Ammon's horn (tissue), 1 donor: ENCODE results near the gene TRAF7.
A peak's percentile ranks its signal among the peaks of the same experiment; 100 is the strongest.
"Not testable (repeated sequence)": the region's sequence is repeated elsewhere in the genome, so short reads cannot be mapped to it uniquely, and the experiment has no call there.

Experiments
- DNase-seq: peaks from one replicate; pipeline ENCODE4 v3.0.0-alpha.2; 2016; ENCODE audit warnings: low spot score

The TRAF7 gene

DNA sequence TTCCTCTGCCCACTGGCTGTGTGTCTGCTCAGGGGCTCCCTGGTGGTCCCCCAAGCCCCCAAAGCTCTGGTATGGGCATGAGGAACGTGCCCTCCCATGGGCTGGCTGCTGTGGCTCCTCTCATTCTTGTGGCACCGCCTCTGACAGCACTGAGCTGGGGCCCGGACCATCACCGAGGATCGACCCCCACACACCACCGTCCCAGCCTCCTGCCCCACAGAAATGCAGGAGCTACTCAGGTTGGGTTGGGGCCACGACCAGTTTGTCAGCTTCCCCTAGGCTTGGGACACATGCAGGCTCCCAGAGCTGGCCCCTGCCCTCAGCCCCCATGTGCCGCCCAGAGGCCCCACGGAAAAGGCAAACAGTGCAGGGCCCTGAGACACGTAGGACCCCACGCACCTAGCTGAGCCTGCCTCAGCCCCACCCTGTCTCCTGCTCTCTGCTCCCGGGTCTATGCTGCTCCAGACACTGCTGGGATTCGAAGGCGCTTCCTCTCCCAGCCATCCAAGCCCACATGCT, 44.1 kb downstream of the TRAF7 start:
- no peak for DNase-seq

DNA sequence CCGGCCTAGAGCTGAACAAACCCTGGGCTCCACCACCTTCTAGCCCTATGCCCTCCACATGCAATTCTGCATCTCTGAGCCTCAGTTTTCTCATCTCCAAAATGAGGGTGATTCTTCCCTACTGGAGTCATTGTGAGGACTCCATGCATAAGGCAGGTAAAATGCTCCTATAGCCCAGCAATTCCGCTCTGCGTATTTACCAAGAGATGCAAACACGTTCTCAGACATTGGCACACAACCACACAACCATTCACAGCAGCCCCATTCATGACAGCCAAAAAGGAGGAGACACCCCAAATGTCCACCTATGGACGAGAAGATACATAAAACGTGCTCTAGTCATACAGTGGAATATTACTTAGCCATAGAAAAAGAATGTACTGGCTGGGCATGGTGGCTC, 44.7 kb downstream of the TRAF7 start:
- DNase-seq = no peak

DNA sequence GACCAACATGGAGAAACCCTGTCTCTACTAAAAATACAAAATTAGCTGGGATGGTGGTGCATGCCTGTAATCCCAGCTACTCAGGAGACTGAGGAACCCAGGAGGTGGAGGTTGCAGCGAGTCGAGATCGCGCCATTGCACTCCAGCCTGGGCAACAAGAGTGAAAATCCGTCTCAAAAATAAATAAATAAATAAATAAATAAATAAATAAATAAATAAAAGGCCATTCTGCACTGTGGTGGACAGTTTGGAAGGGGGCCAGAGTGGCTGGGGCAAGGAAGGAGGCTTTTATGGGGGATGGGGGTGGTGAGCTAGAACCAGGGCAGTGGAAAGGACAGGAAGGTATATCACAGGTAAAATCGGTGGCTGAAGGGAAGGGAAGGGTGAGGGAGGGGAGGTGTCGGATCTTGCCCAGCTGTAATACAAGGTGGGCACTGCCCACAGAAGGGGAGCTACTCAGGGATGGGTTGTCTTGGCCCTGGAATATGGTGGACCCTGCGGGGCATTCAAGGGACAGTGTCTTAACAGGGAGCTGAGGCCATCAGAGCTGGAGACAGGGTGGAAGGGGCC, 47.6 kb downstream of the TRAF7 start:
- not testable (repeated sequence) for DNase-seq

DNA sequence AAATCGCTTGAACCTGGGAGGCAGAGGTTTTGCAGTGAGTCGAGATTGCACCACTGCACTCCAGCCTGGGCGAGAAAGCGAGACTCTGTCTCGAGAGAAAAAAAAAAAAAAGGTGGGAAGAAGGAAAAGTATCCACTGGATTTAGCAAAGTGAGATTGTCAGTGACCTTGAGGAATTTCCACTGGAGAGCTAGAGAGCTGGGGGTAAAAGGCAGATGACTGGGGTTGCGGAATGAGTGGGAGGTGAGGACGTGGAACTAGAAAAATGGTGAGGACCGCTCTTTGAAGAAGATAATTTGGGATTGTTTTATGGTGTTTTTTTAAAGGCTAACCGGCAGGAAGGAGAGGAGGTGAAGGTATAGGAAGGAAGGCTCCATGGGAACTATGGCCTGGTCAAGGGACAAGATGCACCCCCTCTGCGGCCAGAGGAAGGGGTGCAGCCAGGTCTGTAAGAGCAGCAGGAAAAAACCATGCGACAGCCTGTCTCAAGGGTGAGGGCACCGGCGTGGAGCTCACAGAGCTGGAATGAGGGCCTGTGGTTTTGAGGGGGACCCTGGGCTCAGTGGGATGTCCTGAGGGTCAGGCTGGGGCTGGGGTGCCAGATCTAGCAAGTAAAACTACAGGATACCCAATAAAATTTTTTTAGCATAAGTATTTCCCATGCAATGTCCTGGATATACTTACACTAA, 49.0 kb downstream of the TRAF7 start:
- DNase-seq = no peak

DNA sequence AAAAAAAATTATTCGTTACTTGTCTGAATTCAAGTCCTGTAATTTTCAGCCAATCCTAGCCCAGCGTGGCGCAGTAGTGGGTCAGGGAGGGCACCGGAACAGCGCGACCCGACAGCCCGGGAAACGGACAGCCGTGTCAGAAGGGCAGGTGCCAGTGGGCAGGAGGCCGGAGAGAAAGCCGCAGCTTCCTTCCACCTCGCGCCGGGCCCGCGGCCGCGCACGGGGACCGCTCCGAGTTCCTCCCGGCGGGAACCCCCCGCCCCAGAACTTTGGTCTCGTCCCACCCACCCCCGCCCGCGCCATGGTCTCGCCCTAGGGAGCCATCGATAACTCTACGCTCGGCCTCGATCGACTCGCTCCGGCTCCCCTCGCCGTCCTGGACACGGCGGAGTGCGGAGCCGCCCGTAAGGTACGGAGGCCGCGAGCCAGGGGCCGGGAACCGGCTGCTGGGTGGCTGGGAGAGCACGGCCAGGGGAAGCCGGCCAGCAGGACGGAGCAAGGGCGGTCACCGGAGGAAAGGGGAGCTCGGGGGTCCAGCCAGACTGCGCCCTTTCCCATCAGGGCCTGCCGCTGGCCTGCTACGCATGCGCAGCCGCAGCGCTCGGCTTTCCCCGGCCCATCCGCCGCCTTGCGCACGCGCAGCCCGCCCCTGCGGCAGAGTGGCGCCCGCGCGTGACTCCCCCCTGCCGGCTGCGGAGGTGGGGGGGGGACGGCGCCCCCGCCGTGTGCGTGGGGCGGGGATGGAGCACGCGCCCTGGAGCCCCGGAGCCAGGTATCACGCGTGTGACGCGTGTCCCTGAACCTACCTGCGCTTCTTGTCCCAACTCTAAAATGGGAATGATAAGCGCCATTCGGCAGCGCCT, 49.8 kb downstream of the TRAF7 start, which contains the start of gene MLST8:
Gene MLST8 (plus strand): TSS at position 351 of the 863 bp plus-strand sequence. CDS start 632 bp downstream, outside the sequence.
- peak; percentile 86 for DNase-seq

DNA sequence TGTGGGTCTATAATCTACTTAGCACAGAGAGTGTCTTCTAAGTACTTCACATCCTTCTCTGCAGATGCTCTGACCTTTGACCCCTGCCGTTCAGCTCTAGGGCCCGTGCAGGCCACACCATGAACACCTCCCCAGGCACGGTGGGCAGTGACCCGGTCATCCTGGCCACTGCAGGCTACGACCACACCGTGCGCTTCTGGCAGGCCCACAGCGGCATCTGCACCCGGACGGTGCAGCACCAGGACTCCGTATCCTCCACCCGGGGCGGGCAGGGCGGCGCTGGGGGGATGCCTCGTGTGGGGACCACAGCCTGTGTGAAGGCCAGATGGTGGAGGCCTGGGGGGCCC, 50.4 kb downstream of the TRAF7 start:
- DNase-seq = no peak

DNA sequence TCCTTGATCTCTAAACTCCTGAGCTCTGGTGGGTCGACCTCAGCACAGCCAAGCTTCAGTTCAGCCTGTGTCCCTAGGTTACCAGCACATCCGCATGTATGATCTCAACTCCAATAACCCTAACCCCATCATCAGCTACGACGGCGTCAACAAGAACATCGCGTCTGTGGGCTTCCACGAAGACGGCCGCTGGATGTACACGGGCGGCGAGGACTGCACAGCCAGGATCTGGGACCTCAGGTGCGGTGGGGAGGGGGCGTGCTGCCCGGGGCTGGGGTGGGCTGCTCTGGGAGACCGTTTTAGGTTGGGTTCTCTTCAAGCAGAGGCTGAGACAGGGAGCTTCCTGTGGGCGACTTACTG, 50.8 kb downstream of the TRAF7 start:
- no peak for DNase-seq

DNA sequence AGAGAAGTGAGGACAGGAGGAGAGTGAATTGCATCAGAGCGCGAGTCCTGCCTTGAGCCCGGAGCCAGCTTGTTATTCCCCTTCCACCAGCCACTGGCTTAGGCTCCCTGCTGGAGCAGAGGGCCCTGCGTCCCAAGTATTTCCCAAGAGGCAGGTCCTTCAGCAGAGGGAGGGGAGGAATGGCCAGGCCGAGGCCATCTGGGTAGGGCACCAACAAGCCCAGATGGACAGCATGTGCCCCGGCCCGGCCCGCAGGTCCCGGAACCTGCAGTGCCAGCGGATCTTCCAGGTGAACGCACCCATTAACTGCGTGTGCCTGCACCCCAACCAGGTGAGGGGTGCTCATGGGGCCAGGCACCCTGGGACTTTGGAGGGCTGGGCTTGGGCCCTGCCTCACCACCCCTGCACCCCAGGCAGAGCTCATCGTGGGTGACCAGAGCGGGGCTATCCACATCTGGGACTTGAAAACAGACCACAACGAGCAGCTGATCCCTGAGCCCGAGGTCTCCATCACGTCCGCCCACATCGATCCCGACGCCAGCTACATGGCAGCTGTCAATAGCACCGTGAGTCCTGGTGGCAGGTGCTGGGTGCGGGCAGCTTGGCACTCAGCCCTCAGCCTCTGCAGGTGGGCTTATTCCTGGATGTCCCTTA, 51.3 kb downstream of the TRAF7 start:
- DNase-seq = no peak

DNA sequence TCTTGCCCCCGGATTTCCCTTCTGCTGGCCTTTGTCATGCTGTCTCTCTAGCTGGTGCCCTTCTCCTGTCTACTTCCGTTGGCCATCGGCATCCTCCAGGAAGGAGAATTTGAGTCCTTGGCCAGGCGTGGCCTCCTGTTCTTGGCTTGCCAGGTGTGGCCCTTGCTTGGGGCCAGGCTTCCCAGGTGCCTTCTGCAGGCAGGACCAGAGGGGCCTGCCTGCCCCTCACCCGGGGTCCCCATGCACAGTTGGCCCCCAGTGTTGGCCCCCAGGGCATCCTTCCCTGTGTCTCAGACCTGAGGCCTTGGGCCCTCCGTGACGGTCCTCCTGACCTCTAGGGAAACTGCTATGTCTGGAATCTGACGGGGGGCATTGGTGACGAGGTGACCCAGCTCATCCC, 52.3 kb downstream of the TRAF7 start:
- no peak for DNase-seq

DNA sequence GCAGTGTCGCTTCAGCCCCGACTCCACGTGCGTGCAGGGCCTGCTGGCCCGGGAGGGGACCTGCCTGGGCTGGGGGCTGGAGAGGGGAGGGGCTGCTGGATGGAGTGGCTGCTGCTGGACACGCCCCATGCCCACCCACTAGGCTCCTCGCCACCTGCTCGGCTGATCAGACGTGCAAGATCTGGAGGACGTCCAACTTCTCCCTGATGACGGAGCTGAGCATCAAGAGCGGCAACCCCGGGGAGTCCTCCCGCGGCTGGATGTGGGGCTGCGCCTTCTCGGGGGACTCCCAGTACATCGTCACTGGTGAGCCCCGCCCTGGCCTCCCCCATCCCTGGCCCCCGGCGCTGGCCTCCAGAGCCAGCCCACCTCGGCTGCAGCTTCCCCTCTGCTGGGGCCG, 52.7 kb downstream of the TRAF7 start:
- no peak for DNase-seq

DNA sequence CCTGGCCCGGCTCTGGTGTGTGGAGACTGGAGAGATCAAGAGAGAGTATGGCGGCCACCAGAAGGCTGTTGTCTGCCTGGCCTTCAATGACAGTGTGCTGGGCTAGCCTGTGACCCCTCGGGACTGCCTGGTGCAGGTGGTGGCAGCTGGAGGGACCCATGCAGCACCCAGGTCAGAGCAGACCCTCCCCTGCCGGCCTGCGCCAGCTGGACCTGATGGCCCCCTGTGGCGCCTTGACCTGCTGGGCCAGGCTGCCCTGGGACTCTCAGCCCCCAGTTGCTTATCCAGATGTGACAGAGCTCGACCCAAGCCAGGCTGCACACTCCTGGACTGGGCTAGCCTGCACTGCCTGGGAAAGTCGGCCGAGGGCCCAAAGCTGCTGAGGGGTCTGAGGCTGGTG, 53.2 kb downstream of the TRAF7 start:
- DNase-seq = no peak

DNA sequence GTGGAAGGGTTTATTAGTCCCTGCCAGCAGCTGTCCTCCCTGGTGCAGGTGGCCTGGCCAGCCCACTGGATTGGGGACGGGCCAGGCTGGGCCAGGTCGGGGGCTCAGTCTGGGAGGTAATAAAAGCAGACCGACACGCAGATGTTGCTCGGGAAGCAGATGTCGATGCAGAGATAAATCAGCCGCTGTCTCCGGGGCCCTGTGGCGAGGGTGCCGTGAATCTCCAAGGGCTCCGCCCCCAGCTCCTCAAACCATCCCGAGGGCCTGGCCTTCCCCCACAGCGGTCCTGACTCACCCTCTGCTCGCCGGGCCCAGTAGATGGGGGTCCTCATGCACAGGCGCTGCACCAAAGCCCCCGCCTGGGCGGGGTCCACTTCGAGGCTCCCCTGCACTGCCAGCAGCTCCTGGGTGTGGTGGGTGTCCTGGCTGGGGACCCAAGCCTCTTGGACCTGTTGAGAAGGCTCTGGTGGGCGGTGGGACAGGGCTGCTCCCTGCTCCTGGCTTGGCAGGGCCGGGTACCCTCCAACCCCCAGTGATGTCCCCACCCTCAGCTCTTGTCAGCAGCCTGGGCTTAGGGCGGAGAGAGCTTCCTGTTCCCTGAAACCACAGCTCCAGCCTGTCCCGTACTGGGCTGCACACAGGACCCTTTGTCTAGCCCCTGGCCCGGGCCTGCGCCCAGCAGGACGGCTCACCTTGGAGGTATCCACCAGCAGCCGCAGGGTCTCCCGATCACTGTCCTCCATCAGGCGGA, 53.9 kb downstream of the TRAF7 start:
- DNase-seq = no peak

DNA sequence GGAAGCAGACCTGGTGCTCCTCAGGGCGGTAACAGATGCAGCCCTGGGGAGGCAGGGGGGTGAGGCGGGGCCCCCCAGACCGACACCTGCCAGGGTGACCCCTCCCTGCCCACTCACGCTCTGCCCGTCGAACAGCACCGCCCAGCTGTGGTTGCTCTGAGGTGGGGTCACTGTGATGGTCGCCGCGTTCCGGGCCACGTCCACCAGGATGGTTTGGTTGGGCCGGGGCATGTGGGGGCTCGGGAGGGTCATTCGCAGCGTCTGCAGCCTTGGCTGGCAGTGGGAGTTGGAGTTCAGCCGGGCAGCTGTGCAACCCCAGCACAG, 54.4 kb downstream of the TRAF7 start:
- no peak for DNase-seq

DNA sequence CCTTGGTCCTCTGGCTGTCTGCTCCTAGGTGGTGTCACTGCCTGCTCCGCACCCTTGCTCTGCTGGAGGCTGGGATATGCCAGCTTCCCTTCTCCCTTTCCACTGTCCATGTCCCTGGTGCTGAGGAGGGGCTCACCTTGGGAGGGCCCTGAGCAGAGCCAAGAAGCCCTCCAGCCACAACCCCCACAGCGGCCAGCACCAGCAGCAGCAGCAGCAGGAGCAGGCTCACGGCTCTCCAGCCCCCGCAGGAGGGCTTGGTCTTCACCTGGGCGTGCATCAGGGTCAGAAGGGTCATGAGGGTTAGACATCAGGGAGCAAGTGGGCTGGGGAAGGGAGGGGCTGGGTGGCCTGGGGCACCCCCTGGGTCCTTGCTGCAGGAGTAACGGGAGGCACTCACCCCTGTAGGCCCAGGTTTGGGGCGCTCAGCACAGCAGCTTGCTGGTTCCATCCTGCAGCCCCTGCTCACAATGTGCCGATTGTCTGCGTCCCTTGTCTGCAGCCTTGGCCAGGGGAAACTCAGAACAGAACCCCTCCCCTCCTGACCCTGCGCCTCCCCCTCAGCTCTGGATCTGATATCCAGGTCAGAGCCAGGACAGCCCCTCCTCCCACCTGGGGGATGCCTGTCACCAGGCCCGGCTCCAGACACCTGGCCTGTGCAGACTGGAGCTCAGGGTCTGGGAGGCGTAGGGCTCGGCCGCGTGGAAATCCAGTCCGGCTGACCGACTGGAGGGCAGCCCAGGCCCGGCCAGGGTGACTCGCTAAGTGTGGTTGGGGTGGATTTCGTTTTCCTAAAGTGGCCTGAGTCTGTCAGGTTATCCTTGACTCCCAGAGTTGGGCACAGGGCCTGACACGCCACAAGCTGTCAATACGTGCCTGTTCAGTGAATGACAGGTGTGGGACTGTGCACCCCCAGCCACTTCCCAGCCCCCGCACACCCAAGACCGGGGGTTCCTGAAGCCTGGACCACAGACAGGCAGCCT, 55.1 kb downstream of the TRAF7 start, which contains the start of gene BRICD5:
Gene BRICD5 (minus strand): TSS at position 478 of the 980 bp plus-strand sequence. CDS start 30 bp downstream, at position 448.
- DNase-seq = no peak

DNA sequence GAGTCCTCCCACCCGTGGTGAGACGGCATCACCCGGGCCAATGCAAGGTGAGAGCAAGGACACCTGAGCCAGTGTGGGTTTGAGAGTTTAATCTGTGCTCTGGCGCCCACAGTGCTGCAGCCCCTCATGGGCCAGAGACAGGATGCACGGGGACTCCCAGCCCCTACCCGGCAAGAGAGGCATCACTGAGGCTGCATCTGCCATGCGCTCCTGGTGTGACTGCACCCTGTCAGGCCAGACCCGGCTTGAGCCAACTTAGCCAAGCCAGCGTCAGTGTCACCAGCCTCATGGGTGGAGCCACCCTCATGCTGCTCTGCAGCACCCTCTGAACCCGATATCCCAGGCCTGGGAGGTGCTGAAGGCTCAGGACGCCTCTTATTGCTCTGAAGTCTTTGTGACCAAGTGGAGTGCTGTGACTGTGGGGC, 56.4 kb downstream of the TRAF7 start:
- no peak for DNase-seq

DNA sequence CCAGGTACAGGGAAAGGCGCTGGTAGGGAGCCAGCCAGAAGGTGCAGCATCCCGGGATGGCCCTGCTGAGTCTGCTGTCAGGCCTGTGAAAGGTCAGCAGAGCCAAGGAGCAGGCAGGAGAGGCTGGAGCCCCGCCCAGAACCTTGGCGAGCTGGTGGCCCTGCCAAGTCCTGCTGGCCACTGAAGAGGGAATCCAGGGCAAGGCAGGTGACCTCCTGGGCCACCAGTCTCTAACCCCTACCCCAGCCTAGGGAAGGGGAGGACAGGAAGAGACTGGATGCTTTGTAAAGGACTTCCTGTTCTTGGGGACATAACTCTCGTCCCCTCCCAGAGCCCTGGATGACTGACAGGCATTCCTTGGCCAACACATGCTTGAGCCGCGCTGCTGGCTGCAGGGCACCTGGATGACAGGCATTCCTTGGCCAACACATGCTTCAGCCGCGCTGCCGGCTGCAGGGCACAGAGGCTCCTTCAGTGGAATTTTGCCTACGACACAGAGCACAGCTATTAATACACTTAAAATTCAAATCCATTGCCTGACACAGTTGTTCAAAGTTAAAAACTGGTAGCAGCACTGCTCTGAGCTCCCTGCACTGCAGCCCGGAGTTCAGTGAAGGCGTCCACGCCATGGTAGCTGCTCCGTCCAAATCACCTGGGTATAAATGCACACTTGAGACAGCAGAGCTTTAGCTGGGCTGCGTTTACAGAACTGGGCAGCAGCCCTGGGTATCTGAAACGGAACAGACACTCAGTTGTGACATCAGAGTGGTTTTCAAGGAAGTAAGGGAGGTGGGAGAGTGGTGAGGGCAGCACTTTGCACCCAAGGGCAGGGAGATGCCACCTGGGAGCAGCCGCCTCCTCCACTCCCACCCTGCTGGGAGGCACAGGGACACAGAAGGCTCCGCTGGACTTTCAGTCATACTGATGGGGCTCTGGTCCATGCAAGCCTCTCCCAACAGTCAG, 57.1 kb downstream of the TRAF7 start:
- no peak for DNase-seq

DNA sequence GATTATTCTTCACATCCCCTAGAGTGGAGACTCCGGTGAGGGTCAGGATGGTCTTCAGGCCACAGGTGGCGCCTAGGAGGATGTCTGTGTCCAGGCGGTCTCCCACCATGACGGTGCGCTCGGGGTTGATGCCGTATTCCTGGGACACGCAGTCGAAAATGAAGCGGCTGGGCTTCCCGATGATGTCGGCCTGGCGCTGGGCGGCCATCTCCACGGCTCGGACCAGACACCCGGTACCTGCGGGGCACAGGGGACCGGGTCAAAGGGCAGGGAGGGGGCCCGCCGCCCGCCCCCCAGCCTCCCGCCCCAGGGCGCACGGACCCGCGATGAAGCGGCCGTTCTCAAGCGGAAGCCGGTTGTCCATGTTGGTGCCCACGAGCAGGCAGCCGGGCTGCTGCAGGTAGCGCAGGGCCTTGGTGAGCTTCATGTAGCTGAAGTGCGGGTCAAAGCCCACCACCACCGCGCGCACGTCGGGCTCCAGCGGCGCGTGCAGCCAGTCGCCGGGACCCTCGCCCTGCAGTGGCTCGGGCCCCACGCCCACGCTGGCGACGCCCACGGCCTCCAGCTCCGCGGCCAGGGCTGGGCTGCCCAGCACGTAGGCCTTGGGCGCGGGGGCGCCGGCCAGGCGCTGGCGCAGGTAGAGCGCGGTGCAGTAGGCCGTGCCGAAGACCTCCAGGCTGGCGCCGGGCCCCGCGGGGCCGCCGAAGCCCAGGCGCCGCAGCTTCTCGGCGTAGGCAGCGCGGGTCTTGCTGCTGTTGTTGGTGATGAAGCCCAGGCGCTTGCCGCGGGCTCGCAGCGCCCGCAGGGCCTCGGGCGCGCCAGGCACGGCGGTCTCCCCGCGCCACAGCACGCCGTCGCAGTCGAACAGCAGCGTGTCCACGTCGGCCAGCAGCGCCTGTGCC, 58.5 kb downstream of the TRAF7 start:
- DNase-seq = no peak

DNA sequence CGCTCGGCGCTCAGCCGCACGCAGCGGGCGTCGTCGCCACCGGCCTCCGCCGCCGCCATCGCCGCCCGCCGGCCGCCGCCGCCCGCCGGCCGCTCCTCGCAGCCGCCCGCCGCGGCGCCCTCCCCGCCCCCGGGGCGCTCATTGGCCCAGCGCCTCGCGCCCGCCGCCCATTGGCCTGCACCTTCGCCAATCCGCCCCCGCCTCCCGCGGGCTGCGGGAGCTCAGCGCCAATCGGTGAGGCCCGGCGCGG, 59.1 kb downstream of the TRAF7 start, which contains the start of gene PGP:
Gene PGP (minus strand): TSS at position 122 of the 250 bp plus-strand sequence. CDS start 63 bp downstream, at position 59.
- no peak for DNase-seq
